ENCODE results near the gene ATF6. TPM values are rescaled to one million over a fixed set of nuclear protein-coding genes. Genes with fewer than 3 reads are reported as not detected.

The ATF6 gene
- total and polyA plus RNA-seq, 2 donors (not counting 3 experiments of a cell fraction or from before 2014, with no cell fraction given): 24.9 to 40.3 TPM

GRCh38 chr1:161839591-161839990 lies 73.5 kb downstream of the ATF6 start:
- dilution Hi-C loops (cut with MboI; ENCODE audit: extremely low pct_ligation_motif_present, low sequenced_read_pairs) (no loop called here), intact Hi-C loops (cut with micrococcal nuclease) (no loop called here)
- no peaks in the 10 kb centered on the region for H4K20me1 ChIP-seq (replicated peaks; ENCODE audit: control insufficient read depth, extremely low read depth, insufficient read depth, low read length)
- no TSS peak for BruUV-seq (replicated peaks)
- TF ChIP-seq JUN (IDR thresholded peaks at IDR 0.05; ENCODE audit: borderline replicate concordance, insufficient read depth, insufficient read length, low read depth) (no peak), GATA2 (IDR thresholded peaks at IDR 0.05; ENCODE audit: insufficient read depth, insufficient read length, low read depth, low read length) (no peak), FOS (IDR thresholded peaks at IDR 0.05; ENCODE audit: borderline replicate concordance, insufficient read depth, low read length) (no peak), EZH2 (IDR thresholded peaks at IDR 0.05; ENCODE audit: borderline replicate concordance, low read depth, low read length, severe bottlenecking) (no peak), POLR2A (IDR thresholded peaks at IDR 0.05; ENCODE audit: low read depth, low read length) (no peak)
- H3K4me1 ChIP-seq (ENCODE audit: control insufficient read depth, extremely low read depth, insufficient read depth, low read length): peaks cover 19% of the 10 kb centered on the region
- peaks cover 0 to 2% of the 10 kb centered on the region in 2 experiments for H3K36me3 ChIP-seq (ENCODE audit: control insufficient read depth in 2 of 2, extremely low read depth in 1 of 2, insufficient read depth in 2 of 2, low read length in 2 of 2)
- DNase-seq (ENCODE audit: low read depth, low spot score) (no peak), FAIRE-seq (no peak)
- ChIA-PET CTCF (interaction anchor here (2.3 kb wide), 1 partner anchor 198 kb away, joined by 10 read pairs; no protein-coding TSS in a partner anchor), POLR2A (no interaction called here)
- H3K27me3 ChIP-seq (ENCODE audit: control insufficient read depth in 2 of 2, insufficient read depth in 2 of 2, low read length in 2 of 2): no peaks in the 10 kb centered on the region
- H3K9me3 ChIP-seq (replicated peaks; ENCODE audit: control insufficient read depth, insufficient read depth, low read length): no peaks in the 10 kb centered on the region
- H3K9me1 ChIP-seq (replicated peaks; ENCODE audit: control insufficient read depth, extremely low read depth, insufficient read depth, low read length): no peaks in the 10 kb centered on the region
- H2AFZ ChIP-seq (ENCODE audit: low read depth, low read length): no peak overlapping the region
- no peak overlapping the region for H3K27ac ChIP-seq (ENCODE audit: insufficient read depth, low read depth, low read length)
- H3K4me2 ChIP-seq (ENCODE audit: insufficient read depth, low read length): no peak overlapping the region
- no peaks in the 10 kb centered on the region for H3K79me2 ChIP-seq (ENCODE audit: control insufficient read depth, insufficient read depth, low read length)
- H3K9ac ChIP-seq (replicated peaks; ENCODE audit: extremely low read depth, insufficient read depth, low read length): no peak overlapping the region
- no peak overlapping the region for H3K4me3 ChIP-seq (replicated peaks in 1 of 3; ENCODE audit: insufficient read depth in 1 of 3, low read depth in 1 of 3, low read length in 3 of 3)

- no peaks in the 10 kb centered on the region for H3K9me3 ChIP-seq (replicated peaks; ENCODE audit: control insufficient read depth, insufficient read depth, low read length)
- peaks cover 0 to 2% of the 10 kb centered on the region in 2 experiments for H3K36me3 ChIP-seq (ENCODE audit: control insufficient read depth in 2 of 2, extremely low read depth in 1 of 2, insufficient read depth in 2 of 2, low read length in 2 of 2)
- dilution Hi-C loops (cut with MboI; ENCODE audit: extremely low pct_ligation_motif_present, low sequenced_read_pairs): no loop called here
- TF ChIP-seq POLR2A (IDR thresholded peaks at IDR 0.05; ENCODE audit: low read depth, low read length) (no peak), MYC (IDR thresholded peaks at IDR 0.05; ENCODE audit: low read depth, low read length) (no peak), MAX (IDR thresholded peaks at IDR 0.05; ENCODE audit: insufficient read depth, insufficient read length) (no peak), JUN (IDR thresholded peaks at IDR 0.05; ENCODE audit: borderline replicate concordance, insufficient read depth, insufficient read length, low read depth) (no peak), FOS (IDR thresholded peaks at IDR 0.05; ENCODE audit: borderline replicate concordance, insufficient read depth, low read length) (no peak), GATA2 (IDR thresholded peaks at IDR 0.05; ENCODE audit: insufficient read depth, insufficient read length, low read depth, low read length) (no peak), EZH2 (IDR thresholded peaks at IDR 0.05; ENCODE audit: borderline replicate concordance, low read depth, low read length, severe bottlenecking) (no peak), CTCF (IDR thresholded peaks at IDR 0.05; ENCODE audit: extremely low read depth in 1 of 2, insufficient read depth in 1 of 2, low read depth in 1 of 2, low read length in 2 of 2) (no peak), POLR2AphosphoS5 (IDR thresholded peaks at IDR 0.05; ENCODE audit: insufficient read depth, low read depth, low read length) (no peak)
- H3K9ac ChIP-seq (replicated peaks; ENCODE audit: extremely low read depth, insufficient read depth, low read length): no peak overlapping the region
- DNase-seq (ENCODE audit: low read depth, low spot score) (no peak), FAIRE-seq (no peak)
- ChIA-PET POLR2A (no interaction called here), CTCF (interaction anchor here (2.3 kb wide), 1 partner anchor 197 kb away, joined by 10 read pairs; no protein-coding TSS in a partner anchor)
- no peak overlapping the region for H3K4me3 ChIP-seq (replicated peaks in 1 of 3; ENCODE audit: insufficient read depth in 1 of 3, low read depth in 1 of 3, low read length in 3 of 3)
- intact Hi-C loops (cut with micrococcal nuclease): no loop called here
- no peaks in the 10 kb centered on the region for H3K79me2 ChIP-seq (ENCODE audit: control insufficient read depth, insufficient read depth, low read length)
- H4K20me1 ChIP-seq (replicated peaks; ENCODE audit: control insufficient read depth, extremely low read depth, insufficient read depth, low read length): no peaks in the 10 kb centered on the region
- BruUV-seq (replicated peaks): no TSS peak
- H3K4me1 ChIP-seq (ENCODE audit: control insufficient read depth, extremely low read depth, insufficient read depth, low read length): peaks cover 19% of the 10 kb centered on the region
- no peak overlapping the region for H3K27ac ChIP-seq (ENCODE audit: insufficient read depth, low read depth, low read length)
- no peak overlapping the region for H2AFZ ChIP-seq (ENCODE audit: low read depth, low read length)
- no peaks in the 10 kb centered on the region for H3K9me1 ChIP-seq (replicated peaks; ENCODE audit: control insufficient read depth, extremely low read depth, insufficient read depth, low read length)
- no peak overlapping the region for H3K4me2 ChIP-seq (ENCODE audit: insufficient read depth, low read length)
- no peaks in the 10 kb centered on the region for H3K27me3 ChIP-seq (ENCODE audit: control insufficient read depth in 2 of 2, insufficient read depth in 2 of 2, low read length in 2 of 2)
These were observed 74.2 kb downstream of the ATF6 start for GRCh38 chr1:161840363-161840762.

All from endothelial cell of umbilical vein (primary cell).